GM21390 (cell line): ENCODE results near the gene YDJC.
"Not testable (repeated sequence)": the region's sequence is repeated elsewhere in the genome, so short reads cannot be mapped to it uniquely, and the experiment has no call there.

Experiments
- ATAC-seq: cut with Tn5 transposase; IDR thresholded peaks from one replicate; pipeline ENCODE4 v1.9.1; 2021; ENCODE audit not compliant: unreplicated experiment

Gene YDJC

DNA sequence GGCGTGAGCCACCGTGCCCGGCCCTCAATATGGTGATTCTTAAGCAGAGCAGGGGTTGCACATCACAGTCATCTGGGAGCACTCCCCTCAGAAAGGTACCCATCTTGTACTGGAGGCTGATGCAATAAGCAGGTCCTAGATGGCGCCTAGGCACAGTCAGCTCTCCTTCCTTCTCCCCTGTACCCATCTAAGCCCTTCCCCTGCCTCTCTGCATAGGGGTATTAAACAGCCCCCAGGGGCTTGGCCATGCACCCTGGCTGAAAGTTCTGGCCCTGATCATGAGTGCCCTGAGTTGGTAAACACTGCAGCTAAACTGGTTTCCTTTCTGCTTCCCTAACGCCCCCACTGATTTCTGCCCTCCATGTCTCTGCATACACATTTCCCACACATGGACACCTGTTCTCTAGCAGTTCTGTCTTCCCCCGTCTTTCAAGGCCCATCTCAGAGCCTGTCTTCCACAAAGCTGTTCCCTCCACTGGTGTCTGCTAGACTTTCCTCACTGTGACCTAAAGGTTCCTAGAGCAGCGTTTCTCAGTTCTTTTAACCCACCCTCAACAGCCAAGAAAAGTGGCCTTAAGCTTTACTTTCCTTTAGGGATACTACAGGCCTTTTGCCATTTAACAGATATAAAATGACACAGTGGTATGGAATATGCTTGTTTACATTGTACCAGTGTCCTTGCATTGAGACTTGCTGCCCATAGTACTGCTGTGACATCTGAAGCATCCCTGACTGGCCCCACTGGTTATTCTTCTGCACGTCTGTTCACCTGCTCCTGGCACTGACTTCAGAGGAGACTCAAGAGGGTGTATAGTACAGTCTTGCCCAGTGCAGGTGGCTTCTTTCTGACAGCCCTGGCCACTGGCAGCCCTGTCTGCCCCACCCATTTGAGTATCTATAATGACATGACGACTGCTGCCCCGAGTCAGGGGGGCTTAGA is 46.8 kb downstream of the YDJC start:
- ATAC-seq: no peak

DNA sequence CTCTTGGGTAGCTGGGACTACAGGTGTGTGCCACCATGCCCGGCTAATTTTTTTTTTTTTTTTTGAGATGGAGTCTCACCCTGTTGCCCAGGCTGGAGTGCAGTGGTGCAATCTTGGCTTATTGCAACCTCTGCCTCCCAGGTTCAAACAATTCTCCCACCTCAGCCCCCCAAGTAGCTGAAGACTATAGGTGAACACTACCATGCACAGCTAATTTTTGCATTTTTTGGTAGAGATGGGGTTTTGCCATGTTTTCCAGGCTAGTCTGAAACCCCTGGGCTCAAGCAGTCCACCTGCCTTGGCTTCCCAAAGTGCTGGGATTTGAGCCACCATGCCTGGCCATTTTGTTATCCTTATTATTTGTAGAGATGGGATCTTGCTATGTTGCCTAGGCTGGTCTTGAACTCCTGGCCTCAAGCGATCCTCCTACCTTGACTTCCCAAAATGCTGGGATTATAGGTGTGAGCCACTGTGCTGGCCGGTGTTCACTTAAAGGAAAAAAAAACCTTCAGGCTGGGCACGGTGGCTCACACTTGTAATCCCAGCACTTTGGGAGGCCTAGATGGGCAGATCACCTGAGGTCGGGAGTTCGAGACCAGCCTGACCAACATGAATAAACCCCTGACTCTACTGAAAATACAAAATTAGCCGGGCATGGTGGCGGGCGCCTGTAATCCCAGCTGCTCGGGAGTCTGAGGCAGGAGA is 48.7 kb downstream of the YDJC start:
- not testable (repeated sequence) for ATAC-seq

GRCh38 chr22:21580623-21581007 is 49.2 kb downstream of the YDJC start:
- not testable (repeated sequence) for ATAC-seq

GRCh38 chr22:21579474-21579851 is 50.4 kb downstream of the YDJC start:
- ATAC-seq: no peak
